ENCODE measurements around the gene ANKH.

ANKH gene

DNA sequence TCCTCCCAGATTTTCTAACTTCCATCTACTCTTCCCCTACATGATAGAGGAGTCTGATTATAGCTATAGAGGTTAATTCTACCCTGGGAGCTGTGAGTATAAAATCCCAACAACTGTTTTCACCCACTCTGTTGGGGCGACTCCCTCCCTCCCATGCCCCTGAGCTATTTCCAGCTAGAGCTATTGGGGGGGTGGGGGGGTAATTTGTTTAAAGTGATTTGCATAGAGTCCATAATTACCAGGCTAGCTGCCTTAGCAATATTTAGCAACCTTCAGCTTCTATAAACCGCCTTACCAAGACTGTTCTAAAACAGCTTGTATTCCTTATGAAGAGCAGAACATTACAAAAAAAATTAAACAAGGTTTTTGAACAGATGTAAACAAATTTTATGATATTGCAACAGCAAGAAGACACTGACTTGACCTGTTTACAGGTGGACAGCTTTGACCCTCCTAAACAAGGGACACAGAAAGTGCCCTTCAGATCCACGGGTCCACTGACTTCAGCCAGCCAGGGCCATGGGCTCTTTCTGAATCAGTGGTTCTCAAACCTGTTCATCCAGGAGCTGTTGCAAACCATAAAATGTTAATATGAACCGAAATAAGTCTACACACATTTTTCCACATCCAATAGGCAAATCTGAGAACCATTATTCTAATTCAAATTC, 108.9 kb downstream of the ANKH start:
- Histone ChIP-seq H3K4me2 (no peak overlapping the region), H3K4me1 (ENCODE audit: low read depth, poor library complexity, severe bottlenecking) (no peaks in the 10 kb centered on the region), H3K27ac (no peak overlapping the region), H3K79me2 (ENCODE audit: insufficient read depth, low read depth) (no peaks in the 10 kb centered on the region), H3K27me3 (ENCODE audit: insufficient read depth, low read depth) (no peaks in the 10 kb centered on the region), H3K36me3 (ENCODE audit: insufficient read depth) (no peaks in the 10 kb centered on the region), H4K20me1 (ENCODE audit: insufficient read depth) (no peaks in the 10 kb centered on the region), H2AFZ (ENCODE audit: low read depth) (no peak overlapping the region), H3K4me3 (IDR thresholded peaks at IDR 0.05; ENCODE audit: insufficient read depth, low read depth, low read length) (no peak overlapping the region), H3K9ac (no peak overlapping the region)
- TF ChIP-seq, protein P1, sequence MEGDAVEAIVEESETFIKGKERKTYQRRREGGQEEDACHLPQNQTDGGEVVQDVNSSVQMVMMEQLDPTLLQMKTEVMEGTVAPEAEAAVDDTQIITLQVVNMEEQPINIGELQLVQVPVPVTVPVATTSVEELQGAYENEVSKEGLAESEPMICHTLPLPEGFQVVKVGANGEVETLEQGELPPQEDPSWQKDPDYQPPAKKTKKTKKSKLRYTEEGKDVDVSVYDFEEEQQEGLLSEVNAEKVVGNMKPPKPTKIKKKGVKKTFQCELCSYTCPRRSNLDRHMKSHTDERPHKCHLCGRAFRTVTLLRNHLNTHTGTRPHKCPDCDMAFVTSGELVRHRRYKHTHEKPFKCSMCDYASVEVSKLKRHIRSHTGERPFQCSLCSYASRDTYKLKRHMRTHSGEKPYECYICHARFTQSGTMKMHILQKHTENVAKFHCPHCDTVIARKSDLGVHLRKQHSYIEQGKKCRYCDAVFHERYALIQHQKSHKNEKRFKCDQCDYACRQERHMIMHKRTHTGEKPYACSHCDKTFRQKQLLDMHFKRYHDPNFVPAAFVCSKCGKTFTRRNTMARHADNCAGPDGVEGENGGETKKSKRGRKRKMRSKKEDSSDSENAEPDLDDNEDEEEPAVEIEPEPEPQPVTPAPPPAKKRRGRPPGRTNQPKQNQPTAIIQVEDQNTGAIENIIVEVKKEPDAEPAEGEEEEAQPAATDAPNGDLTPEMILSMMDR (conservative IDR thresholded peaks at IDR 0.05; ENCODE audit: low read depth, low read length), result no peak

DNA sequence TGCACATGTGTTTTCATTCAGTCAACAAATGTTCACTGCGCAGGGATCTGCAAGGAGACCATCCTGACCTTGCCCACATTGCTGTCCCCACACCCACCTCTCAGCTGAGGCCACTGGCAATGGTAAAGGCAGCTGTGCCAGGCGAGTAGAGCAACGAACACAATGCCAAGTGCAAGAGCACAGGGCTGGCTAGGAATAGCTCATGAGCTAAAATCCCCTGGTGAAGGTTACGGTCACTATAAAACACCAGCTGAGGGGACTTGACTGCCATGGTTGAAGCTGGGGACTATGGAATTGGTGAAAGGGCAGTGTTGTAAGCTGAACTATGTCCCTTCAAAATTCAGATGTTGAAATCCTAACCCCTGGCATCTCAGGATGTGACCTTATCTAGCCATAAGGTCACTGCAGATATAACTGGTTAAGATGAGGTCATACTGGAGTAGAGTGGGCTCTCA, 111.0 kb downstream of the ANKH start:
- H3K27me3 ChIP-seq (ENCODE audit: insufficient read depth, low read depth), result no peaks in the 10 kb centered on the region
- no peaks in the 10 kb centered on the region for H3K4me1 ChIP-seq (ENCODE audit: low read depth, poor library complexity, severe bottlenecking)
- no peaks in the 10 kb centered on the region for H3K79me2 ChIP-seq (ENCODE audit: insufficient read depth, low read depth)
- H3K9ac ChIP-seq, result no peak overlapping the region
- H3K4me2 ChIP-seq, result no peak overlapping the region
- TF ChIP-seq, protein P1 (conservative IDR thresholded peaks at IDR 0.05; ENCODE audit: low read depth, low read length), result no peak
- H3K4me3 ChIP-seq (IDR thresholded peaks at IDR 0.05; ENCODE audit: insufficient read depth, low read depth, low read length), result no peak overlapping the region
- no peaks in the 10 kb centered on the region for H4K20me1 ChIP-seq (ENCODE audit: insufficient read depth)
- H3K36me3 ChIP-seq (ENCODE audit: insufficient read depth), result no peaks in the 10 kb centered on the region
- no peak overlapping the region for H2AFZ ChIP-seq (ENCODE audit: low read depth)
- H3K27ac ChIP-seq, result no peak overlapping the region

DNA sequence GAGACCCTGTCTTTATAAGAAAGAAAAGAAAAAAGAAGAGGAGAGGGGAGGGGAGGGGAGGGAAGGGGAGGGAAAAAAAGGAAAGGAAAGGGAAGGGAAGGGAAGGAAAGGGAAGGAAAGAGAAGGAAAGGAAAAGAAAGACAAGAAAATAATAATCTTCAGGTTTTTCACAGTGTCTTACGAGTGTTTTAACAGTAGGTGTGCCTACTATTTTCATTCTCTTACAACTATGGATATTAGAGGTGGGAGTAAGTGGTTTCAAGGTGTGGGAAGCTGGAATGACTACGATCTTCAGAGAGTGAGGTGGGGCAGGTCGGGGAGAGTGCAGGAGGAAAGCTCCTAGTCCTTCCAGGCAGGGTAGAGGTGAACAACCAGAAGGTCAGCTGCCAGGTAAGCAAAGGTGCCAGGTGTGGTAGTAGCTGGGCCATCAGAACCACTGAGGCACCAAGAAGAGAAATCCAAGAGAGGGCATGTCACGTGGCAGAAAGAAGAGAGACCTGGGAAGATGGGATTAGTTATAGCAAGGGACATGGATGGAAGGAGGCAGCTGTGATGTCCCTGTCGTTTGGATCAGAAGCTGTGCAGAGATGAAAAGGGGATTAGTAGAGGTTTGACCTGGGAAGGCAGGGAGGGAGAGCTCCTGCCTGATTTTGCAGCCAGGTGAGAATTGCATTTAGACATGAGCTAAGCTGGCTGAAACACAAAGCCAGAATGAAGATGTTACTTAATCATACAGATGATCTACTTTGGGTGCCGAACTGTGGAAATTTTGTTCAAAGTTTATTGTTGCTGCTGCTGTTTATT, 111.6 kb downstream of the ANKH start:
- Histone ChIP-seq H3K4me3 (IDR thresholded peaks at IDR 0.05; ENCODE audit: insufficient read depth, low read depth, low read length) (no peak overlapping the region), H3K36me3 (ENCODE audit: insufficient read depth) (no peaks in the 10 kb centered on the region), H3K79me2 (ENCODE audit: insufficient read depth, low read depth) (no peaks in the 10 kb centered on the region), H3K27ac (no peak overlapping the region), H3K27me3 (ENCODE audit: insufficient read depth, low read depth) (no peaks in the 10 kb centered on the region), H2AFZ (ENCODE audit: low read depth) (no peak overlapping the region), H3K4me1 (ENCODE audit: low read depth, poor library complexity, severe bottlenecking) (no peaks in the 10 kb centered on the region), H4K20me1 (ENCODE audit: insufficient read depth) (no peaks in the 10 kb centered on the region), H3K4me2 (no peak overlapping the region), H3K9ac (no peak overlapping the region)
- TF ChIP-seq, protein P1 (conservative IDR thresholded peaks at IDR 0.05; ENCODE audit: low read depth, low read length), result no peak

DNA sequence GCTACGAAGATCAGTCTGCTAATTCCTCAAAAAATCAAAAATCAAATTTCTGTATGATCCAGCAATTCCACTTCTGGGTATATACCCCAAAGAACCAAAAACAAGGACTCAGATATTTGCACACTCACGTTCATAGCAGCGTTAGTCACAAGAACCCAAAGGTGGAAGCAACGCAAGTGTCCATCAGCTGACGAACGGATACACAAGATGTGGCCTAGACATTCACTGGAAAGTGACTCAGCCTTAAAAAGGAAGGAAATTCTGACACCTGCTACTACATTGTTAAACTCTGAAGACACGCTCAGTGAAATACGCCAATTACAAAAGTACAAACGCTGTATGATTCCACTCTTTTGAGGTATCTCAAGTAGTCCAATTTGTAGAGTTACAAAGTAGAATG, 113.7 kb downstream of the ANKH start:
- H3K79me2 ChIP-seq (ENCODE audit: insufficient read depth, low read depth), result no peaks in the 10 kb centered on the region
- no peaks in the 10 kb centered on the region for H3K27me3 ChIP-seq (ENCODE audit: insufficient read depth, low read depth)
- no peaks in the 10 kb centered on the region for H3K36me3 ChIP-seq (ENCODE audit: insufficient read depth)
- no peak overlapping the region for H2AFZ ChIP-seq (ENCODE audit: low read depth)
- no peaks in the 10 kb centered on the region for H4K20me1 ChIP-seq (ENCODE audit: insufficient read depth)
- H3K4me3 ChIP-seq (IDR thresholded peaks at IDR 0.05; ENCODE audit: insufficient read depth, low read depth, low read length), result no peak overlapping the region
- no peak overlapping the region for H3K27ac ChIP-seq
- no peak overlapping the region for H3K9ac ChIP-seq
- TF ChIP-seq, protein P1 (conservative IDR thresholded peaks at IDR 0.05; ENCODE audit: low read depth, low read length), result no peak
- no peak overlapping the region for H3K4me2 ChIP-seq
- no peaks in the 10 kb centered on the region for H3K4me1 ChIP-seq (ENCODE audit: low read depth, poor library complexity, severe bottlenecking)

Data from KMS-11 (cell line).